PC-3 (cell line): ENCODE results near the gene SLC24A3. TPM values are rescaled to one million over a fixed set of nuclear protein-coding genes. Genes with fewer than 3 reads are reported as not detected.

ENCODE experiments used
- ATAC-seq: fragments of 200-7000 bp; cut with Tn5 transposase; 2 replicates; pipeline ENCODE4 v1.9.1; 2020; ENCODE audit warnings: mild to moderate bottlenecking, moderate library complexity
- BruUV-seq: library from RNA; stranded (reverse); fragments of 400-500 nt; replicated peaks from 2 replicates; lab custom pipeline; 2021; lab: Mats Ljungman, UMichigan
- CTCF ChIA-PET: fragments of 300-600 bp; sonication (Branson Sonifier 250); formaldehyde crosslinking; loops from one replicate; lab custom pipeline; 2022; ENCODE audit warnings: antibody characterized with exemption; lab: Charles Lee
- POLR2A ChIA-PET: fragments of 300-600 bp; sonication (Branson Sonifier 250); formaldehyde crosslinking; loops from one replicate; lab custom pipeline; 2022; ENCODE audit warnings: antibody characterized with exemption; ENCODE audit not compliant: unreplicated experiment; lab: Charles Lee
- DNase-seq: peaks from one replicate; pipeline ENCODE4 v3.0.0-alpha.2; 2015
- H2AFZ ChIP-seq: fragments of 300-600 bp; sonication (generic); 2 replicates; pipeline ENCODE4 v1.6.0; 2016; ENCODE audit warnings: antibody characterized with exemption, low read length
- H3F3A ChIP-seq: fragments of 300-600 bp; sonication (generic); one replicate; pipeline ENCODE4 v1.6.0; 2017; ENCODE audit warnings: antibody characterized with exemption, low read length, control low read depth, mild to moderate bottlenecking; ENCODE audit not compliant: unreplicated experiment
- H3K27ac ChIP-seq: fragments of 300-600 bp; sonication (generic); 2 replicates; pipeline ENCODE4 v1.5.1; 2016; ENCODE audit warnings: mild to moderate bottlenecking, low read length
- H3K27me3 ChIP-seq: fragments of 300-600 bp; sonication (generic); 2 replicates; pipeline ENCODE4 v1.6.1; 2016; ENCODE audit warnings: low read length, mixed read lengths
- H3K36me3 ChIP-seq: fragments of 300-600 bp; sonication (generic); 2 replicates; pipeline ENCODE4 v1.6.1; 2016; ENCODE audit warnings: low read depth, mixed run types, low read length, mixed read lengths
- H3K4me1 ChIP-seq: fragments of 300-600 bp; sonication (generic); 2 replicates; pipeline ENCODE4 v1.5.1; 2016; ENCODE audit warnings: low read length; ENCODE audit not compliant: insufficient read depth
- H3K4me2 ChIP-seq: fragments of 300-600 bp; sonication (generic); 2 replicates; pipeline ENCODE4 v1.6.0; 2016; ENCODE audit warnings: low read length
- H3K4me3 ChIP-seq: fragments of 300-600 bp; sonication (generic); 2 replicates; pipeline ENCODE4 v1.5.1; 2016; ENCODE audit warnings: mild to moderate bottlenecking, low read length, mixed read lengths
- H3K79me2 ChIP-seq: fragments of 300-600 bp; sonication (generic); 2 replicates; pipeline ENCODE4 v1.6.1; 2017; ENCODE audit warnings: low read length, mixed read lengths
- H3K9ac ChIP-seq: fragments of 300-600 bp; sonication (generic); 2 replicates; pipeline ENCODE4 v1.6.0; 2016; ENCODE audit warnings: mild to moderate bottlenecking, low read length
- H3K9me2 ChIP-seq: fragments of 300-600 bp; sonication (generic); replicated peaks from 2 replicates; pipeline ENCODE4 v1.6.1; 2016; ENCODE audit warnings: mixed run types, low read length, mixed read lengths
- H3K9me3 ChIP-seq: fragments of 300-600 bp; sonication (generic); 2 replicates; pipeline ENCODE4 v1.6.1; 2016; ENCODE audit warnings: low read length, mixed read lengths
- H4K20me1 ChIP-seq: fragments of 300-600 bp; sonication (generic); 2 replicates; pipeline ENCODE4 v1.6.1; 2016; ENCODE audit warnings: low read length, mixed read lengths
- CTCF ChIP-seq: fragments of 300-600 bp; sonication (generic); conservative IDR thresholded peaks from 2 replicates; pipeline ENCODE4 v1.5.1; 2017; ENCODE audit warnings: antibody characterized with exemption, low read depth, mild to moderate bottlenecking, low read length
- EZH2 ChIP-seq: fragments of 300-600 bp; sonication (generic); IDR thresholded peaks from one replicate; pipeline ENCODE4 v1.6.1; 2017; ENCODE audit warnings: antibody characterized with exemption, mild to moderate bottlenecking, low read length; ENCODE audit not compliant: unreplicated experiment
- EZH2phosphoT487 ChIP-seq: fragments of 300-600 bp; sonication (generic); IDR thresholded peaks from 2 replicates; pipeline ENCODE4 v1.6.1; 2018; ENCODE audit warnings: mild to moderate bottlenecking, antibody characterized with exemption, low read length, borderline replicate concordance
- intact Hi-C: fragments of 100-400 bp; cut with micrococcal nuclease; formaldehyde crosslinking; loops from 2 replicates; pipeline ENCODE4 v1.9.0; 2023
- total RNA-seq: library from RNA; depleted of rRNA; stranded (reverse); fragments of >200 nt; gene quantifications from 2 replicates; pipeline ENCODE4 v1.2.3, GENCODE V29; 2014

Gene SLC24A3
- total RNA-seq, 1 experiment from 2014 or later: 0.11 TPM

- Histone ChIP-seq H3K9me3 (no peaks in the 10 kb centered on the region), H3K9me2 (no peaks in the 10 kb centered on the region), H4K20me1 (no peaks in the 10 kb centered on the region), H3K36me3 (no peaks in the 10 kb centered on the region), H2AFZ (no peak overlapping the region), H3K79me2 (no peaks in the 10 kb centered on the region), H3F3A (no peaks in the 10 kb centered on the region), H3K4me1 (no peaks in the 10 kb centered on the region), H3K4me2 (no peak overlapping the region), H3K9ac (no peak overlapping the region), H3K27me3 (peaks cover 88% of the 10 kb centered on the region), H3K4me3 (no peak overlapping the region), H3K27ac (no peak overlapping the region)
- POLR2A ChIA-PET: no interaction called here
- no peak for DNase-seq
- no peak for TF ChIP-seq CTCF
- no peak for TF ChIP-seq EZH2
- no peak for TF ChIP-seq EZH2phosphoT487
- no TSS peak for BruUV-seq
- CTCF ChIA-PET: no interaction called here
- ATAC-seq: no peak
- intact Hi-C loops: no loop called here
Measured at GRCh38 chr20:19549896-19550295, 337.5 kb downstream of the SLC24A3 start.

DNA sequence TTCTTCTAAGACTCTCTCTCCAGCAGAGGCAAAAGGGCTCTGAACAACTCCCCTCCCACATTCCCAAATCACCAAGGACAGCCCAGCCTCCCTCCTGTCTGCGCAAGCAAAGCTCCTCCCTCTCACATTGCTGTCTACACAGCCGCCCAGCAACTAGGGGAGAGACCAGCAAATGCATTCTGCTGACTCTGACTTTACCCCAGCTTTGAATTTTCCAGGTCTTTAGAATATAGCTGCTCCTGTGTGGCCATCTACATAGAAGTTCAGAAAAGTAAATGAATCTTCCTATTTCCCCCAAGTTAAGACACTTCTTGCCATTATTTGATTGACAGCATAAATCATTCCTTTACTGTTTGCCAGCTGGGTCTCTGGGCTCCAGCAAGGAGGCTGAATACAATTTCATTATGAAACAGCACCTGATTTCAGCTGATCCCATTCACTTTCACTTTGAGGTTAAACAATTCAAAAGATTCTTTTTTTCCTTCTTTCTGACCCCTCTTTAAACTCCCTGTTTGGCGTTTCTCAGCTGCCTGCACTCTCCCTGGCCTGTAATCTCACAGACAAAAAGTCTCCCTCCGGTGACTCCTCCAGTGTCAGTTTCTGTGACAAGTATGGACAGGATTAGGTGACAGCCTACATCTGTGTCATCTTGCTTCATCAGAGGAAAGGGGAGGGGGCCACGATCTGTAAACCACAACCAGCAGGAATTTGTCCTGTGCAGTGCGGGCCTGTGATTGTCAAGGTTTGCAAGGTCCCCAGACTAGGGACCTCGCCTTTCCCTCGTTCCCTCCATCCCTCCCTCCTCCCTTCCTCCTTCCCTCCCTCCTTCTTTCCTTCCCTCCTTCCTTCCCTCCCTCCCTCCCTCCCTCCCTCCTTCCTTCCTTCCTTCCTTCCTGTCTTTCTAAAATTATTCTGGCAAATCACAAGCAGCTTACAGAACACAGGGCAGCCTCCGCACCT lies 340.1 kb downstream of the SLC24A3 start:
- no peak for TF ChIP-seq EZH2phosphoT487
- TF ChIP-seq CTCF: no peak
- no peak for TF ChIP-seq EZH2
- no peak overlapping the region for H3K4me2 ChIP-seq
- no peak overlapping the region for H2AFZ ChIP-seq
- H3K4me3 ChIP-seq: no peak overlapping the region
- H3K79me2 ChIP-seq: no peaks in the 10 kb centered on the region
- intact Hi-C loops: no loop called here
- no peaks in the 10 kb centered on the region for H3K9me2 ChIP-seq
- H3K4me1 ChIP-seq: no peaks in the 10 kb centered on the region
- no peak for ATAC-seq
- no TSS peak for BruUV-seq
- H3F3A ChIP-seq: no peaks in the 10 kb centered on the region
- no peak overlapping the region for H3K27ac ChIP-seq
- DNase-seq: no peak
- POLR2A ChIA-PET: no interaction called here
- H3K9ac ChIP-seq: no peak overlapping the region
- peaks cover 77% of the 10 kb centered on the region for H3K27me3 ChIP-seq
- no peaks in the 10 kb centered on the region for H3K9me3 ChIP-seq
- H4K20me1 ChIP-seq: no peaks in the 10 kb centered on the region
- H3K36me3 ChIP-seq: no peaks in the 10 kb centered on the region
- CTCF ChIA-PET: no interaction called here

DNA sequence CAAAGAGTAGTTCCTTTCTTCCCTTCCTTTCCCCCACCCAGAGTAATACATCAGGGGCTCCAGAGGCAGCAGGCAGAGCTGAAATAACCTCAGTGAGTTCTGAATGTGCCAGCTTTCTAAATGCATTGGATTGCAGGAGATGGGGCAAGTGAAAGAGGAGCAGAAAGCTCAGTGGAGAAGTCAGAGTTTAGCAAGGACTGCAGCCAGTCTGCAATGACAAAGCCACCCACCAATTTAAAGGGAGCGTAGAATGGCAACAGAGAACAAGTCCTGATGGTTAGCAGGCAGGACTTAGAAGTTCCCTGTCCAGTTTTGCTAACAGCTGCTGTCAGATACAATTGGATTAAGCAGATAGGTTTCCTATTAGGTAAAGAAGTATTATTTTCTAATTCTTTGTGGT lies 342.2 kb downstream of the SLC24A3 start:
- Histone ChIP-seq H3K36me3 (no peaks in the 10 kb centered on the region), H3K9me2 (no peaks in the 10 kb centered on the region), H3F3A (no peaks in the 10 kb centered on the region), H2AFZ (no peak overlapping the region), H4K20me1 (no peaks in the 10 kb centered on the region), H3K4me1 (no peaks in the 10 kb centered on the region), H3K4me2 (no peak overlapping the region), H3K4me3 (no peak overlapping the region), H3K9ac (no peak overlapping the region), H3K27ac (no peak overlapping the region), H3K9me3 (no peaks in the 10 kb centered on the region), H3K27me3 (peaks cover 66% of the 10 kb centered on the region), H3K79me2 (no peaks in the 10 kb centered on the region)
- ATAC-seq (no peak), DNase-seq (no peak)
- POLR2A ChIA-PET: no interaction called here
- no TSS peak for BruUV-seq
- intact Hi-C loops: no loop called here
- TF ChIP-seq EZH2phosphoT487: no peak
- no peak for TF ChIP-seq EZH2
- TF ChIP-seq CTCF: no peak
- CTCF ChIA-PET: no interaction called here
